Bronchial epithelial cell (primary cell): ENCODE results near the gene ZSWIM2. TPM values are rescaled to one million over a fixed set of nuclear protein-coding genes. Genes with fewer than 3 reads are reported as not detected.

Experiments used
- DNase-seq: peaks from one replicate; pipeline ENCODE4 v3.0.0-alpha.2; 2010; ENCODE audit warnings: low read depth
- FAIRE-seq: peaks from 2 replicates; lab custom pipeline; 2011; peaks lifted over from hg19 to GRCh38; lab: Jason Lieb, UNC
- H3K27me3 ChIP-seq: 2 replicates; pipeline ENCODE4 v1.5.1; 2011; ENCODE audit warnings: low read length; ENCODE audit not compliant: control insufficient read depth, insufficient read depth
- H3K36me3 ChIP-seq: 2 replicates; pipeline ENCODE4 v1.5.1; 2011; ENCODE audit warnings: low read length; ENCODE audit not compliant: control insufficient read depth, insufficient read depth
- H3K4me3 ChIP-seq: 2 replicates; pipeline ENCODE4 v1.5.1; 2011; ENCODE audit warnings: mild to moderate bottlenecking, low read depth, low read length, control low read depth
- total RNA-seq: library from RNA; depleted of rRNA; stranded (reverse); fragments of >200 nt; gene quantifications from 2 replicates; pipeline ENCODE4 v1.2.1, GENCODE V29; 2014
- TF ChIP-seq, protein P1 (sequence below): IDR thresholded peaks from 2 replicates; pipeline ENCODE4 v1.5.1; 2011; ENCODE audit warnings: mild to moderate bottlenecking, moderate library complexity, low read length, control low read depth, inconsistent platforms; ENCODE audit not compliant: insufficient read depth, severe bottlenecking

Gene ZSWIM2
- total RNA-seq, 1 donor from 2014 or later = not detected

- Histone ChIP-seq H3K4me3 (no peak overlapping the region), H3K27me3 (no peaks in the 10 kb centered on the region), H3K36me3 (no peaks in the 10 kb centered on the region)
- FAIRE-seq (no peak), DNase-seq (peak; percentile 67)
- TF ChIP-seq, protein P1, sequence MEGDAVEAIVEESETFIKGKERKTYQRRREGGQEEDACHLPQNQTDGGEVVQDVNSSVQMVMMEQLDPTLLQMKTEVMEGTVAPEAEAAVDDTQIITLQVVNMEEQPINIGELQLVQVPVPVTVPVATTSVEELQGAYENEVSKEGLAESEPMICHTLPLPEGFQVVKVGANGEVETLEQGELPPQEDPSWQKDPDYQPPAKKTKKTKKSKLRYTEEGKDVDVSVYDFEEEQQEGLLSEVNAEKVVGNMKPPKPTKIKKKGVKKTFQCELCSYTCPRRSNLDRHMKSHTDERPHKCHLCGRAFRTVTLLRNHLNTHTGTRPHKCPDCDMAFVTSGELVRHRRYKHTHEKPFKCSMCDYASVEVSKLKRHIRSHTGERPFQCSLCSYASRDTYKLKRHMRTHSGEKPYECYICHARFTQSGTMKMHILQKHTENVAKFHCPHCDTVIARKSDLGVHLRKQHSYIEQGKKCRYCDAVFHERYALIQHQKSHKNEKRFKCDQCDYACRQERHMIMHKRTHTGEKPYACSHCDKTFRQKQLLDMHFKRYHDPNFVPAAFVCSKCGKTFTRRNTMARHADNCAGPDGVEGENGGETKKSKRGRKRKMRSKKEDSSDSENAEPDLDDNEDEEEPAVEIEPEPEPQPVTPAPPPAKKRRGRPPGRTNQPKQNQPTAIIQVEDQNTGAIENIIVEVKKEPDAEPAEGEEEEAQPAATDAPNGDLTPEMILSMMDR = no peak
Observed at GRCh38 chr2:186891185-186891621, 42.2 kb upstream of the ZSWIM2 start.

- no peak for FAIRE-seq
- H3K36me3 ChIP-seq = no peaks in the 10 kb centered on the region
- no peaks in the 10 kb centered on the region for H3K27me3 ChIP-seq
- DNase-seq = no peak
- TF ChIP-seq, protein P1 = no peak
- H3K4me3 ChIP-seq = no peak overlapping the region
Observed at GRCh38 chr2:186889101-186889879, 40.3 kb upstream of the ZSWIM2 start.

DNA sequence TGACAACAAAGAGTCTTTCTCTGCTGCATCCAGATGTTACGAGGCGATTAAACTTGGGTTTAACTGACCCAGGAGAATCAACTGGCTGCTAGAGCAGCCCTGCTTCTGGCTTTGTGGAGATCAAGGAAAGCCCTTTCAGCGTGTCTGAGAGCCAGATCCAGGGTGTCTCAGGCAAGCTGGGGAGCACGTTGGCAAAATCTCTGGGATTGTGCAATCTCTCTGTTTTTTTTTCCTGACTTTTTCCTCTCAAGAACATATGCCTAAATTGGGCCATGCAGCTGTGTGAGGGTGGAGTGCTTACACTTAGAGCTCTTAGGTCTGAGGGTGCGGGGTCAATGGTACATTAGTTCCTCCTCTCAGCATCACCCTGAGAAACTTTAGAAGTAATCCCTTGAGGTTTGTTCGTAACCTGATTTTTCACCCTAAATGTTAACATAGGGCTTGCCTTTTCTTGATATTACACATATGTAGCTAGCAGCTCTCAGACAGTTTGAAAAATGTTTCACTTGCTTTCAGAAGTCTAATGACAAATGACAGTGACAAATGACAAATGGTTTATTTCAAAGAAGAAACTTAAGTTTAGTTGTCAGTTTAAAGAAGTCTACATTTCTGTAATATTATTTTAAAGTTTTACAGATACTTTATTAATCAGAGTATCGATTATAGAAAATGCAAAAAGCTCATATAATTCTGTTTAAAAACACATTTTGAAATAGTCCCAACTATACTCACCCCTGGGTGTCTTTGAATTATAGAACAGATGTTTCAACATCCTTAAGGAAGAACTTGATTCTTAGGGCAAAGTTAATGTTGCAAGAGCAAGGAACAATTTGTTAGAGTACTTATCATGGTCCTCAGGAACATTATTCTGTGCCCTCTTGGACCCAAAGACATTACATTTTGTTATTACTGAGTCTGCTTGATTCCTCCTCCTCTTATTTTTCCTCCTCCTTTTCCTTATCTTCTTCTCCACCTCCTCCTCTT lies 38.4 kb upstream of the ZSWIM2 start:
- FAIRE-seq = no peak
- no peaks in the 10 kb centered on the region for H3K36me3 ChIP-seq
- DNase-seq = no peak

GRCh38 chr2:186884587-186884986 lies 35.6 kb upstream of the ZSWIM2 start:
- H3K36me3 ChIP-seq = no peaks in the 10 kb centered on the region
- H3K4me3 ChIP-seq = no peak overlapping the region
- TF ChIP-seq, protein P1 = no peak
- no peak for FAIRE-seq
- no peak for DNase-seq
- no peaks in the 10 kb centered on the region for H3K27me3 ChIP-seq

More for the DNA sequence above, 38.4 kb upstream of the ZSWIM2 start:
- TF ChIP-seq, protein P1 = no peak
- Histone ChIP-seq H3K27me3 (no peaks in the 10 kb centered on the region), H3K4me3 (no peak overlapping the region)

DNA sequence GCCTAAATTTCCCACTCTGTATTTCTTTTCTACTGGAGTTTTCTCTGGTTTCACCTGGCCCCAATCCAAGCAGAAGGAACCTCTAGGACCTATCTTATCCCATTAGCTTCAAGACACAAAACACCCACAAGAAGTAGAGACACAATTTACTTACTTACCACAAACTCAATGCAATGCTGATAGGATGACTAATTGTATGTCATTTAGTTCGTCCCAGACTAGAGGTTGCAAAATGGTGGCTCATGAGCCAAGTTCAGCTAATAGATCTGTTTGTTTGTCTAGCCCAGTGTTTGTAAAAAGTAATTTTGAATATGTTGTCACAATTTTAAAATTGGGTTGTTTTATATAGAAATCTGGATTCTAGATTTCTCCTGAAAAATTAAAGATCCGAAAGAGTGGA lies 34.7 kb upstream of the ZSWIM2 start:
- H3K27me3 ChIP-seq = no peaks in the 10 kb centered on the region
- H3K36me3 ChIP-seq = no peaks in the 10 kb centered on the region
- TF ChIP-seq, protein P1 = no peak
- H3K4me3 ChIP-seq = no peak overlapping the region
- FAIRE-seq = no peak
- peak; percentile 55 for DNase-seq
